ENCODE results near the gene ARHGAP18. TPM values are rescaled to one million over a fixed set of nuclear protein-coding genes. Genes with fewer than 3 reads are reported as not detected.

The ARHGAP18 gene
- total RNA-seq, 6 experiments from 2014 or later, result 2.2 to 8.0 (median 2.9) TPM

GRCh38 chr6:129543981-129544380 lies 166.0 kb downstream of the ARHGAP18 start:
- Histone ChIP-seq H3K4me1 (no peaks in the 10 kb centered on the region), H3K36me3 (no peaks in the 10 kb centered on the region), H3K27me3 (no peaks in the 10 kb centered on the region), H3K9me3 (no peaks in the 10 kb centered on the region), H3K27ac (no peak overlapping the region), H3K4me3 (no peak overlapping the region)
- DNase-seq (no peak), ATAC-seq (no peak)
- intact Hi-C loops (cut with DNase I), result no loop called here
- WGBS (ENCODE audit: insufficient coverage, low coverage, low lambda C conversion rate, missing lambda C conversion rate), result 82% methylated on average over 2 of the region's 2 CpGs
- TF ChIP-seq POLR2A (IDR thresholded peaks at IDR 0.05), result no peak
- no peak for TF ChIP-seq CTCF (IDR thresholded peaks at IDR 0.05)

DNA sequence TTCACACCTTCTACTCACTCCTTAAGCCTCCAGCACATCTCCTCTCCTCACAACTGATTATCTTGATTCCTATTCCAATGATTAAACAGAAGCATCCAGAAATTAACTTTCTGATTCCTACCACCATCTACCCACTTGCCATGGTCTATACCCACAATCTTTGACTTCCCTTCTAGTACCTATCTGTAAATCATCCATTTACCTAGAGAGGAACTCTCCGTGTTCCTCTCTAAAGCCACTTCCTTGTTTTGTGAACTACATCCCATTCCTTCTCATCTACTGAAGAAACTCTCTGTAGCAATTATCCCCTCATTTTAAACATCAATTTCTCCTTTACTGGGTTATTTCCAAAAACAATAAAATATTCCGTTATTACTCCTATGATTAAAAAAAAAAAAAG lies 167.3 kb downstream of the ARHGAP18 start:
- Histone ChIP-seq H3K27me3 (no peaks in the 10 kb centered on the region), H3K27ac (no peak overlapping the region), H3K9me3 (no peaks in the 10 kb centered on the region), H3K36me3 (no peaks in the 10 kb centered on the region), H3K4me3 (no peak overlapping the region), H3K4me1 (no peaks in the 10 kb centered on the region)
- DNase-seq (no peak), ATAC-seq (no peak)
- WGBS (ENCODE audit: insufficient coverage, low coverage, low lambda C conversion rate, missing lambda C conversion rate), result 58% methylated on average over 2 of the region's 2 CpGs
- intact Hi-C loops (cut with DNase I), result no loop called here
- TF ChIP-seq CTCF (IDR thresholded peaks at IDR 0.05) (no peak), POLR2A (IDR thresholded peaks at IDR 0.05) (no peak)

DNA sequence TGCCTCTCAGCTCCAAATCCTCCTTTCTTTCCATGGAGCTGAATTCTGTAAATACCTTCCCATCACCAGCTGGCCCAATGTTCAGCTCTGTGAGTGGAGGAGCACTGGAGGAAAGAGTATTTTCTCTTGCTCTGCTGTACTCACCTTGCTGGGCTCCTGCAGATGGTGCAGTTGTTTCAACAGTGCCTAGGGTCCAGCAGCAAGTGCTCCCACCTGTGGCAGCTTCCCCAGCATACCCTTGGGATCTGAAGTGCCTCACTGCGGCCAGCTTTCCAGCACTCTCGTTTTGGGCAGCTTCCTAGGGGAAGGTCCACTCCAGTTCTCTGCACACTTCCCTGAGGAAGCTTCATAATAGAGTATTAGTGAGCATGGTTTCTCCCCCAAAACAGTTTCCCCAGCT lies 170.9 kb downstream of the ARHGAP18 start:
- no peak for ATAC-seq
- intact Hi-C loops (cut with DNase I), result no loop called here
- Histone ChIP-seq H3K4me1 (no peaks in the 10 kb centered on the region), H3K9me3 (no peaks in the 10 kb centered on the region), H3K27me3 (no peaks in the 10 kb centered on the region), H3K4me3 (no peak overlapping the region), H3K36me3 (no peaks in the 10 kb centered on the region), H3K27ac (no peak overlapping the region)
- DNase-seq, result no peak
- WGBS (ENCODE audit: insufficient coverage, low coverage, low lambda C conversion rate, missing lambda C conversion rate), result no CpG with 5 or more reads among the region's 2 CpGs
- TF ChIP-seq POLR2A (IDR thresholded peaks at IDR 0.05) (no peak), CTCF (IDR thresholded peaks at IDR 0.05) (no peak)

DNA sequence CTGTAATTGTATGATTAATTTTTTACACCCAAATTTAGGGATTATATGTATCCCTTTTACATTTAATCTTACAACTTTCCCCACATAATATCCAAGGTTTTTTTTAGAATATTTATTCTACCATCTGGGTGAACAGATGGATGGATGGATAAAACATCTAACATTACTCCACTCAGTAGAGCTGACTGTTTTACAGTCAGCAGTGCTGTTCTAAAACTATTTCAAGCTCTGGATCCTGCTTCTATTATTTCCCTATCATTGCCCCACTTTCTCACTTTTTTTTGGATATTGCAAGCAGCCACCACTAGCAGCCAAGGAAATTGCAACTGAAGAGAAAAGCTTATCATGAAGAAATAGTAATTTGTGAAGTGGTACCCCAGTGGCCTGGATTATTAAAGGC lies 173.7 kb downstream of the ARHGAP18 start:
- Histone ChIP-seq H3K4me3 (no peak overlapping the region), H3K36me3 (no peaks in the 10 kb centered on the region), H3K27ac (no peak overlapping the region), H3K9me3 (no peaks in the 10 kb centered on the region), H3K27me3 (no peaks in the 10 kb centered on the region), H3K4me1 (no peaks in the 10 kb centered on the region)
- TF ChIP-seq CTCF (IDR thresholded peaks at IDR 0.05), result no peak
- no peak for TF ChIP-seq POLR2A (IDR thresholded peaks at IDR 0.05)
- no peak for DNase-seq
- ATAC-seq, result no peak
- intact Hi-C loops (cut with DNase I), result no loop called here

- Histone ChIP-seq H3K4me3 (no peak overlapping the region), H3K36me3 (no peaks in the 10 kb centered on the region), H3K27ac (no peak overlapping the region), H3K4me1 (no peaks in the 10 kb centered on the region), H3K27me3 (no peaks in the 10 kb centered on the region), H3K9me3 (no peaks in the 10 kb centered on the region)
- DNase-seq (no peak), ATAC-seq (no peak)
- intact Hi-C loops (cut with DNase I), result no loop called here
- TF ChIP-seq CTCF (IDR thresholded peaks at IDR 0.05) (no peak), POLR2A (IDR thresholded peaks at IDR 0.05) (no peak)
Observed at GRCh38 chr6:129534926-129535325, 175.1 kb downstream of the ARHGAP18 start.
